Mesendoderm (in vitro differentiated cells): Measurements from ENCODE around the gene LRRFIP1.

Experiments
- DNase-seq: peaks from one replicate; pipeline ENCODE4 v3.0.0; 2013
- H2AK5ac ChIP-seq: 2 replicates; pipeline ENCODE4 v1.6.1; 2013; ENCODE audit warnings: low read length, inconsistent platforms
- H2BK120ac ChIP-seq: 2 replicates; pipeline ENCODE4 v1.6.1; 2013; ENCODE audit warnings: low read depth, mild to moderate bottlenecking, low read length, moderate library complexity, mixed read lengths
- H2BK15ac ChIP-seq: replicated peaks from 2 replicates; pipeline ENCODE4 v1.6.1; 2013; ENCODE audit warnings: low read depth, mild to moderate bottlenecking, moderate library complexity
- H2BK5ac ChIP-seq: 2 replicates; pipeline ENCODE4 v1.6.1; 2013; ENCODE audit warnings: low read length, inconsistent platforms
- H3K18ac ChIP-seq: 2 replicates; pipeline ENCODE4 v1.6.1; 2013; ENCODE audit warnings: mild to moderate bottlenecking, low read length, mixed read lengths
- H3K23ac ChIP-seq: one replicate; pipeline ENCODE4 v1.6.1; 2013; ENCODE audit warnings: low read length
- H3K27ac ChIP-seq: 2 replicates; pipeline ENCODE4 v1.5.1; 2013; ENCODE audit warnings: low read depth, mild to moderate bottlenecking, inconsistent platforms, low read length, moderate library complexity
- H3K27me3 ChIP-seq: 2 replicates; pipeline ENCODE4 v1.6.1; 2013; ENCODE audit warnings: low read length, control low read depth, mild to moderate bottlenecking, inconsistent platforms; ENCODE audit not compliant: insufficient read depth, poor library complexity
- H3K36me3 ChIP-seq: 2 replicates; pipeline ENCODE4 v1.6.1; 2013; ENCODE audit warnings: low read length, inconsistent platforms; ENCODE audit not compliant: control insufficient read depth, insufficient read depth
- H3K4ac ChIP-seq: one replicate; pipeline ENCODE4 v1.6.1; 2013; ENCODE audit warnings: low read depth, mild to moderate bottlenecking, low read length, moderate library complexity
- H3K4me1 ChIP-seq: 2 replicates; pipeline ENCODE4 v1.6.1; 2013; ENCODE audit warnings: low read depth, low read length, inconsistent platforms; ENCODE audit not compliant: control insufficient read depth
- H3K4me2 ChIP-seq: 2 replicates; pipeline ENCODE4 v1.6.1; 2013; ENCODE audit warnings: low read length
- H3K4me3 ChIP-seq: 2 replicates; pipeline ENCODE4 v1.5.1; 2013; ENCODE audit warnings: mild to moderate bottlenecking, low read length
- H3K56ac ChIP-seq: one replicate; pipeline ENCODE4 v1.6.1; 2013; ENCODE audit warnings: low read length
- H3K79me1 ChIP-seq: 2 replicates; pipeline ENCODE4 v1.6.1; 2013; ENCODE audit warnings: low read length, inconsistent platforms
- H3K79me2 ChIP-seq: 2 replicates; pipeline ENCODE4 v1.6.1; 2013; ENCODE audit warnings: mild to moderate bottlenecking, low read length; ENCODE audit not compliant: control insufficient read depth, insufficient read depth
- H3K9ac ChIP-seq: 2 replicates; pipeline ENCODE4 v1.6.1; 2013; ENCODE audit warnings: low read length, inconsistent platforms
- H4K5ac ChIP-seq: one replicate; pipeline ENCODE4 v1.6.1; 2013; ENCODE audit warnings: low read length
- H4K8ac ChIP-seq: one replicate; pipeline ENCODE4 v1.6.1; 2013; ENCODE audit warnings: low read depth, mild to moderate bottlenecking, control low read depth, low read length, moderate library complexity
- WGBS: extraction: QIAGEN DNeasy Blood & Tissue Kit; methylation state at CpG from one replicate; pipeline ENCODE4 v1.1.7; 2013; ENCODE audit warnings: low lambda C conversion rate, missing lambda C conversion rate; ENCODE audit not compliant: insufficient coverage; ENCODE audit errors: extremely low coverage; 5-methylcytosine and 5-hydroxymethylcytosine counted together

LRRFIP1 gene

GRCh38 chr2:237667893-237668292 lies 40.5 kb downstream of the LRRFIP1 start:
- Histone ChIP-seq H3K4ac (no peak overlapping the region), H3K4me2 (no peak overlapping the region), H3K36me3 (no peaks in the 10 kb centered on the region), H3K79me1 (peaks cover 7% of the 10 kb centered on the region), H2BK120ac (no peak overlapping the region), H2BK5ac (no peak overlapping the region), H4K5ac (no peak overlapping the region), H3K27me3 (no peaks in the 10 kb centered on the region), H3K4me1 (peaks cover 2% of the 10 kb centered on the region), H3K9ac (no peak overlapping the region), H3K27ac (no peak overlapping the region), H3K23ac (no peak overlapping the region), H3K79me2 (peaks cover 2% of the 10 kb centered on the region), H2AK5ac (no peak overlapping the region), H3K4me3 (no peak overlapping the region), H4K8ac (no peak overlapping the region), H3K56ac (no peak overlapping the region), H2BK15ac (no peak overlapping the region), H3K18ac (no peak overlapping the region)
- no peak for DNase-seq
- WGBS, result no CpG with 5 or more reads among the region's 6 CpGs

- Histone ChIP-seq H3K79me1 (peaks cover 7% of the 10 kb centered on the region), H3K23ac (no peak overlapping the region), H2BK15ac (no peak overlapping the region), H3K4me3 (no peak overlapping the region), H3K4me1 (peaks cover 2% of the 10 kb centered on the region), H3K36me3 (no peaks in the 10 kb centered on the region), H4K5ac (no peak overlapping the region), H3K4me2 (no peak overlapping the region), H3K27me3 (no peaks in the 10 kb centered on the region), H3K56ac (no peak overlapping the region), H4K8ac (no peak overlapping the region), H3K9ac (no peak overlapping the region), H3K79me2 (peaks cover under 1% of the 10 kb centered on the region), H2AK5ac (no peak overlapping the region), H3K27ac (no peak overlapping the region), H2BK5ac (no peak overlapping the region), H3K4ac (no peak overlapping the region), H3K18ac (no peak overlapping the region), H2BK120ac (no peak overlapping the region)
- 100% methylated on average over 1 of the region's 6 CpGs for WGBS
- DNase-seq, result no peak
Measured at GRCh38 chr2:237668440-237668839, 41.1 kb downstream of the LRRFIP1 start.

- H2BK15ac ChIP-seq, result no peak overlapping the region
- H3K4me3 ChIP-seq, result no peak overlapping the region
- no peaks in the 10 kb centered on the region for H3K36me3 ChIP-seq
- no peak overlapping the region for H2BK5ac ChIP-seq
- H4K5ac ChIP-seq, result no peak overlapping the region
- no peak overlapping the region for H3K9ac ChIP-seq
- no peak overlapping the region for H2BK120ac ChIP-seq
- H3K4me1 ChIP-seq, result peaks cover 2% of the 10 kb centered on the region
- DNase-seq, result no peak
- no peak overlapping the region for H3K56ac ChIP-seq
- no peaks in the 10 kb centered on the region for H3K27me3 ChIP-seq
- no peaks in the 10 kb centered on the region for H3K79me2 ChIP-seq
- no peak overlapping the region for H4K8ac ChIP-seq
- H3K4ac ChIP-seq, result no peak overlapping the region
- no peak overlapping the region for H3K27ac ChIP-seq
- H3K4me2 ChIP-seq, result no peak overlapping the region
- no peak overlapping the region for H3K18ac ChIP-seq
- H3K23ac ChIP-seq, result no peak overlapping the region
- H3K79me1 ChIP-seq, result peaks cover 6% of the 10 kb centered on the region
- no peak overlapping the region for H2AK5ac ChIP-seq
- no CpG with 5 or more reads among the region's 3 CpGs for WGBS
Measured at GRCh38 chr2:237669283-237669627, 41.9 kb downstream of the LRRFIP1 start.

- Histone ChIP-seq H3K79me1 (peaks cover 6% of the 10 kb centered on the region), H2AK5ac (no peak overlapping the region), H2BK5ac (no peak overlapping the region), H3K4me3 (no peak overlapping the region), H3K36me3 (no peaks in the 10 kb centered on the region), H3K18ac (no peak overlapping the region), H4K8ac (no peak overlapping the region), H3K4me2 (no peak overlapping the region), H3K9ac (no peak overlapping the region), H3K23ac (no peak overlapping the region), H3K4me1 (peaks cover 6% of the 10 kb centered on the region), H4K5ac (no peak overlapping the region), H3K79me2 (no peaks in the 10 kb centered on the region), H3K56ac (no peak overlapping the region), H2BK120ac (no peak overlapping the region), H3K27me3 (no peaks in the 10 kb centered on the region), H2BK15ac (no peak overlapping the region), H3K4ac (no peak overlapping the region), H3K27ac (no peak overlapping the region)
- no CpG with 5 or more reads among the region's 21 CpGs for WGBS
- DNase-seq, result no peak
Measured at GRCh38 chr2:237669628-237670392, 42.4 kb downstream of the LRRFIP1 start.

- H3K4me2 ChIP-seq, result no peak overlapping the region
- H3K79me2 ChIP-seq, result no peaks in the 10 kb centered on the region
- WGBS, result no CpG with 5 or more reads among the region's 14 CpGs
- no peak overlapping the region for H2BK5ac ChIP-seq
- no peak overlapping the region for H3K23ac ChIP-seq
- H4K8ac ChIP-seq, result no peak overlapping the region
- H2BK120ac ChIP-seq, result no peak overlapping the region
- peaks cover 6% of the 10 kb centered on the region for H3K4me1 ChIP-seq
- no peak overlapping the region for H3K4ac ChIP-seq
- H3K27me3 ChIP-seq, result no peaks in the 10 kb centered on the region
- DNase-seq, result no peak
- H3K9ac ChIP-seq, result no peak overlapping the region
- H3K27ac ChIP-seq, result no peak overlapping the region
- H2BK15ac ChIP-seq, result no peak overlapping the region
- no peak overlapping the region for H3K4me3 ChIP-seq
- H4K5ac ChIP-seq, result no peak overlapping the region
- H3K56ac ChIP-seq, result no peak overlapping the region
- H2AK5ac ChIP-seq, result no peak overlapping the region
- no peaks in the 10 kb centered on the region for H3K36me3 ChIP-seq
- no peak overlapping the region for H3K18ac ChIP-seq
- H3K79me1 ChIP-seq, result peaks cover 6% of the 10 kb centered on the region
Measured at GRCh38 chr2:237670641-237671040, 43.3 kb downstream of the LRRFIP1 start.
